ENCODE measurements around the gene SNN.

SNN gene

DNA sequence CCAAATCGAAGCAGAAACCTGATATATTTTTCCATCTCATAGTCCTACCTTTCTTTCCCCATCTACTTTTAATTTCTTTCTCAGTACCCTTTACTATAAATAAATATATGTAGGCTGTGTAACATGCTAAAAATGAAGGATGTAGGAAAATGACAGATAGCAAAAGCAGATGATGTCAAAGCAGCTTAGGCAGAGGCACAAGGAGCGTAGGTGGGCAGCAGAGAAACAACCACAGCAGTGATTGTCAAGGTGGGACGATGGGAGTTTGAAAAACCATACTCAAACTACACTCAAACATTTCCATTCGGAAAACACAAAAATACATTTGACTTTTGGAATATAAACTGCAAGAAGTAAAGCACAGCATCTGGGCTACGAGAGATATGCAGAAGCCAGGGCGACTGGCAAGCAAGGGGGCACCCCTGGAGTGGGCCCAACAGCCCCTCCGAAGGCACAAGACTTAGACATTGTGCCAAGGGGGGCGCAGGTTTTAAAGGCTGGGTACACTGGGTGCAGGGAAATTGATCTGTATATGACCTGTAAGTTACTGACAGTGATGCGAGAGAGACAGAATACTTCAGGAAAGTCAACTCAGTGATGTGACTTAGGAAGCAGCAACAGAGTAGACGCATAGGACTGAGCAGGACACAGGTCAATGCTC is 31.1 kb downstream of the SNN start:
- DNase-seq (ENCODE audit: low spot score): no peak

DNA sequence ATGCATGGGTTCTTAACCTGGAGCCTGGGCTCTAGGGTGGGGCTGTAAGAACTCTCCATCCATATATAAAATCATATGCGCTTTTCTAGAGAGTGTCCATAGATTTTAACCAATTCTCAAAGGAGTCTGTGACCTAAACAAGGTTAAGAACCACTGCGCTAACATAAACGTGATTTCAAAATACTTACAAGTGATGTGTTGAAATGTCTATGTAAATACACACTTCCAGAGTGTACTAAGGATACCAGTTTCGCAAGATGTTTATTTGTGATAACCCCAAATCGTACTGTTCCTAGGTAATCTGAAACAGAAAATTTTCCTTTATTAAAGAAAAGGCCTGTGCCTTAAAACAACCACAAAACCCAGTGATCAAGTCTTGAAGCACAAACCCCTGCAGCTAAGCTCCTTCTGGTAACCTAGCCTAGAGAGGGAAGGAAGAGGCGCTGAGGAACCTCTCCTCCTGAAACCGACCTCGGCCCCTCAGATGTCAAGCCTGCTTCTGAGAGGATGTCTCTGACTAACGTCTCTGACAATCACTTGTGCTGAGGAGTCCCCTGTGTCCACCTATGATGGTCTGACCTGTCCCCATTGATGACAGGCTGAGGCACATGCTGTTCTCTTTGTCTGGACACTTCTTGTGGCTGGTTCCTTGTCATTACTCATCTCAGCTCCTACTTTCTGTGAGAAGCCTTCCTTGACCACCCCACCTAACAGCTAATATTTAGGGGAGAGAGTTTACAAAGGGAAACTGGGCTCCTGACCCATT is 32.2 kb downstream of the SNN start:
- DNase-seq (ENCODE audit: low spot score): no peak

DNA sequence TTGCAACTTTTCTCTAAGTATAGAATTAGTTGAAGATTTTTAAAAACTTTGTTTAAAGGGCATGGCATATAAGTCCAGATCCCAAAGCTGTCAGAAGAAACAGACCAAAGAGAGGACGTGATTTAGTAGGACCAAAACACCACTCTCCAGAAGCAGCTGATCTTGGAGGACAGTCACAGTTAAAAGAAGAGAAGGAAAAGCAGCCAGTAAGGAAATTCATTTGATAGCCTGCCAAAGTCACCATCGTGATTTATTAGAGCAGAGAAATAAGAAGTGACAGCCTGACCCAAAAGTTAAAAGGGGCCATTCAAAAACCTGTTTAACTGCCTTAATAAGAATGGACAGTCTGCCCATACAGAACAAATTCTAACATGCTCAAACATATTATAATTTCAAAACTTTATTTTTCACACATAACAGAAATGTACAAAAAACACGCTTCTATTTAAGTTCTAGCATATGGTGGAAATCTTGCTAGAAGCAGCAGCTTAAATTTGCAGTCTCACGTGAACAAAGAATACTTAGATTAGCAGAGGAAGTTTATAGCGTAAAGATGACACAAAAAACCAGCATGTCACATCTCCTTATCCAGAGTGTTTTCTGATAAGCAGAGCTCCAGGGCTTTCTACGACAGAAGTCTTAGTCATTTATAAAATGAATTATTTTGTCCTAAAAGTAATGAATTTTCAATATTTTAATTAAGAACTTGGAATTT is 37.2 kb downstream of the SNN start:
- DNase-seq (ENCODE audit: low spot score): peak; percentile 10

DNA sequence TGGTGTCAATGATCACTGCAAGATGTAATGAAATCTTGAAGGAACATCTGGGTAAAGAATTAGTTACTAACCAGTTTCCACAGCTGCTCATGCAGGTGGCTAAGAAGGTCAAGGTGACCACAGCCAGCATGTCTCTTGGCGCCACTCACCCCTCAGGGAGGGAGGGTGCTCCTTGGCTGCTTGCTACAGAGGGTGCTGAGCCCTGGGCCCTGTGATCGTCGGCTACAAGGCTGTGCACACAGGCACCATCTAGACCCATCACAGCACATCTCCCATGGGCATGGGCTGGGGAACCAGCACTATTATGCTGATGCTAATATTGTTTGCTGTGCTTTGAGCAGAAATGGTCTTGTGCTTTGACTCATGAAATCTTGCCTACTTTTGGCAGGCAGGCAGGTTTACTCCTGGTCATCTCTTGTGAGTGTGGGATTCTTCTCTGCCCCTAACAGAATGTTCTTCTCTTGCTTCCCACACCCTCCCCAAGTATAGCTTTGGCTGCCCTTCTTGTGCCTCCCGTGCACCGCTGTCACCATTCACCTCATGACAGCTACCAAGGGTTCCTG is 38.0 kb downstream of the SNN start:
- DNase-seq (ENCODE audit: low spot score): no peak

DNA sequence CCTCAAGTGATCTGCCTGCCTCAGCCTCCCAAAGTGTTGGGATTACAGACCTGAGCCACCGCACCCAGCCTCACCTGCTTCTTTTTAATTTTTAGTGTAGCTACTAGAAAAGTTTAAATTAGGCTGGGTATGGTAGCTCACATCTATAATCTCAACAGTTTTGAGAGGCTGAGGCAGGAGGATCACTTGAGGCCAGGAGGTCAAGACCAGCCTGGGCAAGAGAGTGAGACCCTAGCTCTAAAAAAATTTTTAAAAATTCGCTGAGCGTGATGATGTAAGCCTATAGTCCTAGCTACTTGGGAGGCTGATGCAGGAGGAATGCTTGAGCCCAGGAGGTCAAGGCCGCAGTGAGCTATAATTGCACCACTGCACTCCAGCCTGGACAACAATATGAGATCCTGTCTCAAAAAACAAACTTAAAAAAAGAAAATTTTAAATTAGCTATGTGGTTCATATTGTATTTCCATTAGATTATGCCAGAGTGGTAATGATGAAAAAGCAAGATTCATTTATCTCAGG is 39.5 kb downstream of the SNN start:
- no peak for DNase-seq (ENCODE audit: low spot score)

DNA sequence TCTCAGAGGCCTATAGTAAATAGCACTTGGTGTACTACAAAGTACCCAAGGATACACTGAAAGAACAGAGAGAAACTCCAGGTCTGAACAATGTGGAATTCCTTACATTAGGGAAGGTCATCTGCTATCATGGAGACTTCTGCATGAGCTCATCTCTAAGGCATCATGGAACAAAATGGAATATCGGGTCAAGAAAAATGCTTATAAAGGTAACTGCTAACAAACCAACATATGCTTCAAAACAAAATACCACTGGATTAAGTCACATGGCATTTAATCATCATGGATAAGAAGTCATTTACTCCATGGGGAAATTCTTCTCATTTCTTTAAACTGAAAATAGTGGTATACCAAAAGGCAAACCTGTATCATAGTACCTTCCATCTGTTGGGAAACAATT is 40.2 kb downstream of the SNN start:
- DNase-seq (ENCODE audit: low spot score): no peak

DNA sequence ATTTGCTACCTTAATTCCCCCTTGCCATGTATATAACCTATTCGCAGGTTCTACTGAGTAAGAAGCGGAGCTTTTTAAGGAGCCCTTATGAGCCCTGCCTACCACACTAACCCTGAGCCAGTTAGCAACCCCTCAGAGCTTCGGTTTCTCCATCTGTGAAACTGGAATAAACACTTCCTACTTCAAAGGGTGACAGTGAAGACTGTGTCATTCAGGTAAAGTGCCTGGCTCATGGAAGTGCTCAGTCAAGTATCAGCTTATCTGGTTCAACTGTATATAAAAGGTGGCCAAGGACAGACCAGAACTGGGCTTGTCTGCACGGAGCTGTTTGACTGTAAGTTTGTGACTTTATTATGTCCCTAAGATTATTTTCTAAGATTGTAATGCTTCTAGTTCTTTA is 43.4 kb downstream of the SNN start:
- no peak for DNase-seq (ENCODE audit: low spot score)

DNA sequence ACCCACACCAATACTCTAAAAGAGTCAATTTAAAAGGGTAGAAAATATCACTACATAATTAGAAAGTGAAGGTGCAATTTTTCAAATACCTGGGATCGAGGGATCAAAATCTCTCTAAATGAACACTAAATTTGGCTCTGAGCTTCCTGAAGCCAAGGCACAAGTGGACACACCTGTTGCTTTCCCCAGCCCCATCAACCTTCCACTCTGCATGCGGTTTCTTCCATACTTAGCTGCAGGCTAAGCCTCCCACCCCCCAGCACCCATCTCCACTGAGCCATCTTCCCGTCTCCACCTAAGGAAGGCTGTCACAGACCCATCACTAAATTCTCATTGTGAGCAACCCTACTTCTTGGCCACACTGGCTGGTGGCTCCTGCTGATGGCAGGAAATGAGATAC is 43.9 kb downstream of the SNN start:
- no peak for DNase-seq (ENCODE audit: low spot score)

DNA sequence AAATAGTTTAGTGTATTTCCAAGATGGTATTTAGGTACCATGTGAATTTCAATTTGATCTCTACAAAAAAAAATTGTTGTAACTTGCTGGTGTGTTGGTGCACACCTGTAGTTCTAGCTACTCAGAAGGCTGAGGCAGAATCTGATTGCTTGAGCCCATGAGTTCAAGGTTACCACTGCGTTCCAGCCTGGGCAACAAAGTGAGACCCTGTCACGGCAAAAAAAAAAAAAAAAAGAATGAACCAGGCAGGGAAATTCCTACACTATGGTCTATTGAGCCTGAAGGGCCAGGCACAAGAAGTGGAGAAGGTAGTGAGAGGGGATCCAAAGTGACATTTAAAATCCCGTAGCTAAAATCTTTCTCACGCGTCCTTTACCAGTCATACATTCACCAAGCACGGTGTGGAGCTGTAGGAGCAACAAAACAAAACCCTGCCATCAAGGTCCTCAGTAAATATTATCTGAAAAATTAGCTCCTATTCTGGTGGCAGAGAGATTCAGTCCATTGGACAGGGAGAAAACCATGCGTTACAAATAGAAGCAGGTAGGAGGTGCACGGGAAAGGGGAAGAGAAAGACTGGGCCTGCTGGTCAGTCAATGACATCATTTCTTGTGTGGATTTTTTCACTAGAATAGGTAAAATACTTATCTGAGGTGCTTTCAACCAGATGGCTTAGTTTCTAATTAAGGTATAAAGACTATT is 47.1 kb downstream of the SNN start:
- no peak for DNase-seq (ENCODE audit: low spot score)

DNA sequence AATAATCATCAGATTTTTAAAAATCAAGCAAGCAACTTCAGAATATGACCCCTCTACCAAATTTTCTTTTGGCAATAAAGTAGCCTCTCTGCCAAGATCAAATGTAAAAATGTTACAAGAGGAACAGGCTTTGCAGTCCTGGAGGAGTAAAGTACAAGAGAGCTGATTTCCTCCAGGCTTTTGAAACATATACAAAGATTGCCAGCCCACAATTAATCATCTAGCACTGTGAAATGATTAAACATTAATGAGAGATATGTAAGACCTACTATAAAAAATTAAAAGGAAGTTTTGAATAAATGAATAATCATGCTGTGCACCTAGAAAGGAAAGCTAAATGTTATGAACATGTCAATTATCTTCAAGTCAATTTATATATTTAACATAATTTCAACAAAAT is 48.1 kb downstream of the SNN start:
- DNase-seq (ENCODE audit: low spot score): no peak

DNA sequence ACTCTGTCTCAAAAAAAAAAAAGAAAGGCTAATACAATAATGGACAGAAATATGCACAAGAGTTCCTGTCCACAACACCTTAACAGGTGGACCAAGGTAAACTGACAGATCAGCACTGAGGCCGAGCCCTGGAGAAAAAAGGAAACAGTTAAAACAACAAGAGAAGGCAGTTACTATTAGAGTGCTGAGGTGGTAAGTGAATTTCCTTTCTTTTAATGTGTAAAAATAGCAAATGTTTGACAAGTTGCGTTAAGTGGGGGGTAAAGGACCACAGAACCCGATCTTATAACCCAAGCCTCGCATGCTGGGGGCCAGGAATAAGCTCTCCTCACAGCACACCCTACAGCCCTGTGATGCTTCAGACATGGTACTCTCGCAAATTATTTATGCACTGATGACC is 49.6 kb downstream of the SNN start:
- DNase-seq (ENCODE audit: low spot score): no peak

DNA sequence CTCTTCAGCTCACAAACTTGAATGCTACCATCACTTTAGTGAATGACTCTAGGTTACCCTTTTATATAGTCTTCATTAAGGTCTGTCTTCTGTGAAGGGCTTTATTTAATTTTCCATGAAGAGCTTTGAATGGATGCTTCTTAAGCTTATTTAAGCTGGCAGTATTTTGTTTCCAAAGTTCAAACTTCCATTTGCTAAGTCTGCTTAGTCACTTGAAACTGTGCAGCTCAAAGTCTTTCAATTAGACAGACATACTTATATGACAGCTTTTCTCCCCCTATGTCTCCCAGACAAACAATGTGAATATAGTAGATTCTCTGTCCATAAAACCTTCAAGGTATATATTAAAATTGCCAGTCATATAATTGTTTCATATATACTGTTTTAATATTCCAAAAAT is 50.9 kb downstream of the SNN start:
- DNase-seq (ENCODE audit: low spot score): no peak

DNA sequence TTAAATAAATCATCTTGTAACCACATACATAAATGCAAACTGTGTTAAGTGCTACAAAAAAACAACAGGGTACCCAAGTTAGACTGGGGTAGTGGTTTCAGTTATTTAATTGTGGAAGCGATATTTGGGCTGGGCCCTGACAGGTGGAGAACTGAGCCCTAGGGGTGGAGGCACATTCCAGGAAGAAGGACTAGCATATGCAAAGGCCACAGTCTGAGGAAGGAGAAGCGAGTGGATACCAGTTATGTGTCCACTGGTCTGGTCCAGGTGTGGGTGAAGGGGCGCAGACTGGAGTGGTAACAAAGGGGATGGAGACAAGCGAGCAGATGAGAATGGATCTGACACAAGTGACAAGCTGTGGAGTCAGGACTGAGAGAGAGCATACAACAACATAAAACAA is 51.5 kb downstream of the SNN start:
- DNase-seq (ENCODE audit: low spot score): no peak

DNA sequence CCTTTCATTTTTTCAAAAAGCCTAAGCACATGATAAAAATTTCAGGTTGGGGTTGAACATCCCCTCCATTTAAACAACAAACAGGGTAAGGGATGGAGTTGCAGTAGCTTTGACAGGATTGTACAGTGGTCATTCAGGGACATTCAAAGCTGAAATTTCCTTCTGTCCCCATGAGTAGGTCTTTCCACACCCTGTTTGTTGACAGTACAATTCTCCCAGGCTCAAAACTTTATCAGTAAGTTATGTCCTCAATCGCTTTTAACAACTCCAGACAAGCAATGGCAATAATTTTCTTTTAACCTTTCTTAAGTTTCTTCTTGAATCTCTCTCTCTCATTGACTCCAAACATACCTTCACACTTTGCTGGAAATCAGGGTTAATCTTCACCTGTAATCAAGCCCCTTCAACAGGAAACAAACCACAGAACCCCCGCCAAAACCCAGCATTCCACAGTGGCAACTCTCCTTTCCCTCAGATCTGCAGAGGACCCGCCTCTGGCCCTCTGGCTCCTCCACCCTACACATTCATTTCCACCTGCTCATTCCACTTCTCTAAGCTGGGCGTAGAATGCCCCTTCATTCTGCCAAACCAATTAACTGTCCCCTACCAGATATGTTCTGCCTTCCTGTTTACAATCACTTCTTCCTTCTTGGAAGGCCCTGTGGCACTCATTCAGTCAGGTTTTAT is 53.7 kb downstream of the SNN start:
- no peak for DNase-seq (ENCODE audit: low spot score)

DNA sequence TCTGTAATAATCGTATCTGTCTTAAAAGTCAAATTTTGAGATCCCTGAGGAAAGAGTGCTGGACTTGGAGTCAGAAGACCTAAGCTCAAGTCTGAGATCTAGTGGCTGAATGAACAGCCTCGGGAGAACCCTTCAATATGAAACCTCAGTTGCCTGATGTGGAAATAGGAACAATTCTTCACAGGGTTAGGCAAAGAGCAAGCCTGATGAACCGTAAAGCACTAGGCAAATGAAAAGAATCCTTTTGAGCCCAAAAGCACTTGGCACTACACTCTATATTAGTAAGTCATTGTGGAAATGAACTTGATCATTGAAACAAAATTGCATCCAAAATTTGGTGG is 54.2 kb downstream of the SNN start:
- no peak for DNase-seq (ENCODE audit: low spot score)

DNA sequence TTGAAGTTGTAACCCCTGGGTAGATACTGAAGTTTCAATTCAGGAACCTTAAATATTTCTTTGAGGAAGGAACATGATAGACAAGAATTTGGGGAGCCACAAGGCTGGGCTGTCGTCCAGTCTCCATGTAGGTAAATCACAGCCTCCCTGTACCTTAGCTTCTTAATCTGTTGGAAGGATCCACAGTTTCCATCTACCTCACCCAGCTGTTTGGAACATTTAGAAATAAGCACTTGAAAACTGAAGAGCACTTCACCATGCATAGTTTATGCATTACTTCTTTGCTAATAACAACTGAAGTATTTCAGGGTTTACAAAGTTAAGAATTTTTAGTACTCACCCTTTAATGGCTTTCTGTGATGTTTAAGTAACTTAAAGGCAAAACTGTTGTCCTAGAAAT is 57.2 kb downstream of the SNN start:
- DNase-seq (ENCODE audit: low spot score): no peak

DNA sequence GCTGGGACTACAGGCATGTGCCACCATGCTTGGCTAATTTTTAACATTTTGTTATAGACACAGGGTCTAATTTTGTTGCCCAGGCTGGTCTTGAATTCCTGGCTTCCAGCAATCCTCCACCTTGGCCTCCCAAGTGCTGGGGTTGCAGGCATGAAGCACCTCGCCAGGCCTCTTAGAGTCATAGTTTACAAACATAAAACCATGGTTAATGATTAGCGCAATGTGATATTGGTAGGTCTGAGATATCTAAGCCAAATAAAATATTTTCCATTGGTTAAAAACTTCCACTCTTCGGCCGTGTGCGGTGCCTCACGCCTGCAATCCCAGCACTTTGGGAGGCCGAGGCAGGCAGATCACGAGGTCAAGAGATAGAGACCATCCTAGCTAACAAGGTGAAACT is 57.8 kb downstream of the SNN start:
- DNase-seq (ENCODE audit: low spot score): no peak

DNA sequence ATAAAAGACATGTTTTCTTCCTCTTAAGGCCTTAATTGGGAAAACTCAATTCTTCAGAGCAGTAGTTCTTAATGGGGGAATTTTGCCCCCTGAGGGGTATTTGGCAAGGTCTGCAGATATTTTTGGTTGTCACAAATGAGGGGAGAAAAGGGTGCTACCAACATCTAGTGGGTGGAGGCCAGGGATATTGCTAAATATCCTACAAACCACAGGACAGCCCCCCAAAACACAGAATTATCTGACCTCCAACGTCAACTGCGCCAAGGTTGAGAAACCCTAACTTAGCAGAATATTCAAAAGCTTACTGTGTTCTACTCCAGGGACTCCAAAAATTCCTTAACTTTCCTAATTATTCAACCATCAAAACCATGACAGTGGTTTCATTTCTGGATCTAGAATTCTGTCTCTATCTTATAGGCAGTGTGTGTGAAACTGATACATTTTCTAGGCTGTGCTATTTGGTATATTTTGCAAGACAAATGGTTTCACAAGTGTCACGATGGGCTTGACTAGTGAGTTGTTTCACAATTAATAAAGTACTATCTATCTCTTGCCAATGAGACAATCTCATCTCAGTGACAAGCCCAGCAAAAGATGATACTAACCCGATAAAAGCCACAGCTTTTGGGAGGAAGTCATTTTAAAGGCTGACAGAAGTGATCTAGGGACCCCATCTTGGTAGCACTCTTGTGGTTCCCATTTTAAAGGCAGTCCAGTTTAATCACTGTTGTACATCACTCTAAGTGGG is 59.7 kb downstream of the SNN start:
- DNase-seq (ENCODE audit: low spot score): no peak
